Posterior vena cava (tissue), 2 donors: Measurements from ENCODE around the gene MEP1A. TPM values are rescaled to one million over a fixed set of nuclear protein-coding genes. Genes with fewer than 3 reads are reported as not detected.
"Not testable (repeated sequence)": the region's sequence is repeated elsewhere in the genome, so short reads cannot be mapped to it uniquely, and the experiment has no call there.

Experiments
- DNase-seq: peaks from one replicate; pipeline ENCODE4 v3.0.0-alpha.2; 2020; ENCODE audit warnings: low spot score
- intact Hi-C, 2 donors: fragments of 100-400 bp; cut with DNase I; formaldehyde crosslinking; loops; one replicate each; pipeline versions ENCODE4 v1.14.1 to v1.14.2; 2022 to 2023
- long read RNA-seq, 2 donors: library from polyadenylated mRNA; unstranded; transcript quantifications; one replicate each; pipeline ENCODE4 v2.0.0, GENCODE V29; 2020 to 2021
- total RNA-seq, 2 donors: library from RNA; stranded (reverse); fragmentation: NEBNext Ultra II Directional; extraction: Animal tissue kit (Norgen Biotek cat#: 25700); gene quantifications; one replicate each; pipeline ENCODE4 v1.2.1, GENCODE V29; 2021
- donor health status: DM: yes; HTN: yes; CAD: no.
- donor health status: DM: yes; HTN: yes; CAD: no.

MEP1A gene
- not detected for total RNA-seq
- long read RNA-seq, donor 1, result 0 reads
- long read RNA-seq, donor 2, result 0 reads

GRCh38 chr6:46793138-46793537 is at the start of gene MEP1A:
TSS of gene MEP1A (plus strand) at chr6:46793389. CDS start at chr6:46793399, 10 bp downstream.
- DNase-seq, result no peak
- intact Hi-C loops, result no loop called here

GRCh38 chr6:46743425-46744158 is 49.6 kb upstream of the MEP1A start:
- DNase-seq, result no peak
- intact Hi-C loops, result no loop called here

GRCh38 chr6:46744159-46744725 is 48.9 kb upstream of the MEP1A start:
- intact Hi-C loops, DNase-seq: not testable (repeated sequence)

GRCh38 chr6:46745973-46746372 is 47.2 kb upstream of the MEP1A start:
- intact Hi-C loops, result no loop called here

GRCh38 chr6:46746696-46747095 is 46.5 kb upstream of the MEP1A start, which contains the start of gene ANKRD66:
TSS of gene ANKRD66 (plus strand) at chr6:46746933. CDS start at chr6:46751949, 5,016 bp downstream.
- intact Hi-C loops, result no loop called here
- no peak for DNase-seq

More at GRCh38 chr6:46745973-46746372, 47.2 kb upstream of the MEP1A start:
- no peak for DNase-seq

GRCh38 chr6:46748940-46749503 is 44.2 kb upstream of the MEP1A start:
- no peak for DNase-seq
- intact Hi-C loops, result no loop called here

GRCh38 chr6:46749731-46750130 is 43.5 kb upstream of the MEP1A start:
- no peak for DNase-seq
- intact Hi-C loops, result no loop called here

- intact Hi-C loops, result no loop called here
- no peak for DNase-seq
Observed at GRCh38 chr6:46751658-46752057, 41.5 kb upstream of the MEP1A start.

GRCh38 chr6:46755865-46756264 is 37.3 kb upstream of the MEP1A start:
- intact Hi-C loops, result no loop called here

GRCh38 chr6:46756469-46757213 is 36.5 kb upstream of the MEP1A start:
- no peak for DNase-seq
- intact Hi-C loops, result no loop called here

More at GRCh38 chr6:46755865-46756264, 37.3 kb upstream of the MEP1A start:
- DNase-seq, result no peak

- DNase-seq, result no peak
- intact Hi-C loops, result no loop called here
Observed at GRCh38 chr6:46757214-46757596, 36.0 kb upstream of the MEP1A start.

- intact Hi-C loops, result no loop called here
- DNase-seq, result no peak
Observed at GRCh38 chr6:46758960-46759753, 34.0 kb upstream of the MEP1A start.

- no peak for DNase-seq
- intact Hi-C loops, result no loop called here
Observed at GRCh38 chr6:46760925-46761324, 32.3 kb upstream of the MEP1A start.

GRCh38 chr6:46763466-46763865 is 29.7 kb upstream of the MEP1A start:
- intact Hi-C loops, result no loop called here
- no peak for DNase-seq

GRCh38 chr6:46764280-46764679 is 28.9 kb upstream of the MEP1A start:
- DNase-seq, intact Hi-C loops: not testable (repeated sequence)

- DNase-seq, result no peak
- intact Hi-C loops, result no loop called here
Observed at GRCh38 chr6:46764961-46765360, 28.2 kb upstream of the MEP1A start.

- no peak for DNase-seq
- intact Hi-C loops, result no loop called here
Observed at GRCh38 chr6:46772016-46772415, 21.2 kb upstream of the MEP1A start.

- no peak for DNase-seq
- intact Hi-C loops, result no loop called here
Observed at GRCh38 chr6:46772762-46773161, 20.4 kb upstream of the MEP1A start.

- DNase-seq, result no peak
- intact Hi-C loops, result no loop called here
Observed at GRCh38 chr6:46773201-46773855, 19.9 kb upstream of the MEP1A start.
